Testis (tissue), 3 donors: ENCODE data around the gene GAL3ST3. TPM values are rescaled to one million over a fixed set of nuclear protein-coding genes. Genes with fewer than 3 reads are reported as not detected.

Source experiments
- DNase-seq: peaks from one replicate; pipeline ENCODE4 v3.0.0-alpha.2; 2019
- H3K27ac ChIP-seq, 2 donors: fragments of 200-600 bp; sonication (generic); one replicate each; pipeline ENCODE4 v1.5.1; 2019
- H3K27me3 ChIP-seq: fragments of 200-600 bp; sonication (generic); one replicate; pipeline ENCODE4 v1.5.1; 2019
- H3K36me3 ChIP-seq: fragments of 200-600 bp; sonication (generic); one replicate; pipeline ENCODE4 v1.5.1; 2017; ENCODE audit warnings: low read depth; ENCODE audit errors: missing control alignments
- H3K4me1 ChIP-seq: fragments of 200-600 bp; sonication (generic); one replicate; pipeline ENCODE4 v1.5.1; 2019
- H3K4me3 ChIP-seq, 2 donors: fragments of 200-600 bp; sonication (generic); one replicate each; pipeline ENCODE4 v1.5.1; 2017 to 2019
- H3K9me3 ChIP-seq: fragments of 200-600 bp; sonication (generic); one replicate; pipeline ENCODE4 v1.5.1; 2017
- POLR2A ChIP-seq: fragments of 450-650 bp; IDR thresholded peaks from one replicate; pipeline ENCODE4 v1.6.1; 2017; ENCODE audit warnings: antibody characterized with exemption, mild to moderate bottlenecking, moderate library complexity
- WGBS, 2 donors: methylation state at CpG; one replicate each; pipeline ENCODE4 v1.1.5; 2018; 5-methylcytosine and 5-hydroxymethylcytosine counted together
- intact Hi-C: fragments of 100-400 bp; cut with DNase I; formaldehyde crosslinking; loops from one replicate; pipeline ENCODE4 v1.15.1; 2023; ENCODE audit warnings: low total_unique reads
- polyA plus RNA-seq: library from polyadenylated mRNA; stranded (reverse); fragments of 350-450 nt; fragmentation: Illumina TruSeq; extraction: RNeasy Lipid Tissue Mini Kit (QIAGEN cat#74804); gene quantifications from one replicate; pipeline ENCODE4 v1.2.3, GENCODE V29; 2014; ENCODE audit warnings: low read depth, low replicate concordance; ENCODE audit not compliant: insufficient read depth
- total RNA-seq, 2 donors: library from RNA; depleted of rRNA; stranded (reverse); fragments of >200 nt; gene quantifications; one replicate each; pipeline ENCODE4 v1.2.3, GENCODE V29; 2016
- TF ChIP-seq, protein P1 (sequence below), 3 experiments: fragments of 450-650 bp in 2 of 3; fragments of 200-600 bp in 1 of 3; sonication (generic) in 1 of 3; IDR thresholded peaks; one replicate each; pipeline ENCODE4 v1.5.1; 2016 to 2019; ENCODE audit warnings: antibody characterized with exemption in 3 of 3, mild to moderate bottlenecking in 2 of 3, moderate library complexity in 1 of 3

The GAL3ST3 gene
- total and polyA plus RNA-seq, 3 donors from 2014 or later, result 0.84 to 4.0 (median 2.0) TPM

DNA sequence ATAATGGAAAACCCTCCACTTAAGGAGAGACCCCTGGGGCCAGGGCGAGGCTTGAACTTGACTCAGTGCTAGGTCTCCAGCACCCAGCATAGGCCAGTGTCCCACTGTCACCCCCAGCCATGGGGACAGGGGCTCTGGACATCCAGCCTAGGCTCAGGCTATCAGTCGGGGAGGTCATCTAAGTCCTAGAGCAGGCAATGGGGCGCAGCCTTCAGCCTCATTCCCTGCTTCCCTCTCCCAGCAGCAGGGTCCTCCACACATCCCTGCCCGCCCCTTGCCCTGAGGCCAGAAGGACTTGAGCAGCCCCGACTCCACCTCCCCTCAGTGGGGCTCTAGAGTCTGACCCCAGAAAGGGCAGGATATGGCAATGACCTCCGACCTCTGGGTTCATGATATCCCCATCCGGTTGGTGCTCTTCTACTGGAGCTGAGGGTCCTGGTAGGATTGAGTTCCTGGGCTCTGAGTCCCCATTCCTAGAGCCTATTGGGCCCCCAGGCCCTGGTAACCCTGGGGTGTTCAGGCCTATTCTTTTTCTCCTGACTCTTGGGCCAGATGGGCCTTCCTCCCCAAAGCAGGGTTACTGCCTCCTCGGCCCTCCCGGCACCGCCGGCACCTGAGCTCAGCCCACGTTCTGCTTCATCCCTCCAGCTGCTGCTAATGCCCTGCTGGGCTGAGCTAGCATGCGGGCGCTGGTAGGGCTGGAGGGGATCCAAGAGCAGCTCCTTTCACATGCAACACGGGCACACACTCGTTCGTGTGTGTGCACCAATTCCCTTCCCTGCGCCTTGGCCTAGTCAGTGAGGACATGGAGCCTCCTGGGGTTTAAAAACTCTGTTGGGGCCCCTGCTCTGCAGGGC is 32.8 kb downstream of the GAL3ST3 start:
- H3K4me3 ChIP-seq, result no peak overlapping the region
- no peaks in the 10 kb centered on the region for H3K36me3 ChIP-seq
- TF ChIP-seq POLR2A, result no peak
- TF ChIP-seq, protein P1, sequence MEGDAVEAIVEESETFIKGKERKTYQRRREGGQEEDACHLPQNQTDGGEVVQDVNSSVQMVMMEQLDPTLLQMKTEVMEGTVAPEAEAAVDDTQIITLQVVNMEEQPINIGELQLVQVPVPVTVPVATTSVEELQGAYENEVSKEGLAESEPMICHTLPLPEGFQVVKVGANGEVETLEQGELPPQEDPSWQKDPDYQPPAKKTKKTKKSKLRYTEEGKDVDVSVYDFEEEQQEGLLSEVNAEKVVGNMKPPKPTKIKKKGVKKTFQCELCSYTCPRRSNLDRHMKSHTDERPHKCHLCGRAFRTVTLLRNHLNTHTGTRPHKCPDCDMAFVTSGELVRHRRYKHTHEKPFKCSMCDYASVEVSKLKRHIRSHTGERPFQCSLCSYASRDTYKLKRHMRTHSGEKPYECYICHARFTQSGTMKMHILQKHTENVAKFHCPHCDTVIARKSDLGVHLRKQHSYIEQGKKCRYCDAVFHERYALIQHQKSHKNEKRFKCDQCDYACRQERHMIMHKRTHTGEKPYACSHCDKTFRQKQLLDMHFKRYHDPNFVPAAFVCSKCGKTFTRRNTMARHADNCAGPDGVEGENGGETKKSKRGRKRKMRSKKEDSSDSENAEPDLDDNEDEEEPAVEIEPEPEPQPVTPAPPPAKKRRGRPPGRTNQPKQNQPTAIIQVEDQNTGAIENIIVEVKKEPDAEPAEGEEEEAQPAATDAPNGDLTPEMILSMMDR (IDR thresholded peaks at IDR 0.05), result no peak
- H3K27me3 ChIP-seq, result no peaks in the 10 kb centered on the region
- peaks cover 3% of the 10 kb centered on the region for H3K4me1 ChIP-seq
- no peak for DNase-seq
- intact Hi-C loops, result no loop called here
- 87 to 91% methylated on average over 10 to 18 of the region's 18 CpGs for WGBS, 2 donors
- no peaks in the 10 kb centered on the region for H3K9me3 ChIP-seq
- no peak overlapping the region for H3K27ac ChIP-seq

DNA sequence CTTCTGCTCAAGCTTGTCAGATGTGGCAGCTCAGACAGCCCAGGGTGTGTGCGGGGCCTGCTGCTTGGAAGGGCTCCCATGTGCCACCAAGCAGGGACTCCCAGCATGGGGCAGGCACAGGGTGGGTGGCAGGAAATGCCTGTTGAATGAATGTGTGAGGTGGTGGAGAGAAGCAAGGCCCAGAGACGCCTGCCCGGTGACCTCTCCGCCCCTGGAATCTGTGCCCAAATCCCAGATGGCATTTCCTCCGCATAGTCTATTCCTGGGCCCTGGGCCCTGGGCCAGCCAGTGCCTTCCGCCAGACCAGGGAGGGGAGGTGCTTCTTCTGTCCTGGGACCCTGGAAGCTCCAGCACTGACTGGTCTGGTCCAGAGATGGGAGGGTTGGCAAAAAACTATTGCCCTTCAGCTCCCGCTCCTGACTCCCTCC is 33.5 kb downstream of the GAL3ST3 start:
- no peak overlapping the region for H3K4me3 ChIP-seq
- H3K27me3 ChIP-seq, result no peaks in the 10 kb centered on the region
- intact Hi-C loops, result no loop called here
- H3K27ac ChIP-seq, result no peak overlapping the region
- H3K9me3 ChIP-seq, result no peaks in the 10 kb centered on the region
- peaks cover 3% of the 10 kb centered on the region for H3K4me1 ChIP-seq
- H3K36me3 ChIP-seq, result no peaks in the 10 kb centered on the region
- WGBS, 2 donors, result 78% methylated on average over 7 of the region's 7 CpGs; no CpG with 5 or more reads in 1 of the 2 donors
- DNase-seq, result no peak
- TF ChIP-seq, protein P1 (IDR thresholded peaks at IDR 0.05), result no peak
- TF ChIP-seq POLR2A, result no peak

DNA sequence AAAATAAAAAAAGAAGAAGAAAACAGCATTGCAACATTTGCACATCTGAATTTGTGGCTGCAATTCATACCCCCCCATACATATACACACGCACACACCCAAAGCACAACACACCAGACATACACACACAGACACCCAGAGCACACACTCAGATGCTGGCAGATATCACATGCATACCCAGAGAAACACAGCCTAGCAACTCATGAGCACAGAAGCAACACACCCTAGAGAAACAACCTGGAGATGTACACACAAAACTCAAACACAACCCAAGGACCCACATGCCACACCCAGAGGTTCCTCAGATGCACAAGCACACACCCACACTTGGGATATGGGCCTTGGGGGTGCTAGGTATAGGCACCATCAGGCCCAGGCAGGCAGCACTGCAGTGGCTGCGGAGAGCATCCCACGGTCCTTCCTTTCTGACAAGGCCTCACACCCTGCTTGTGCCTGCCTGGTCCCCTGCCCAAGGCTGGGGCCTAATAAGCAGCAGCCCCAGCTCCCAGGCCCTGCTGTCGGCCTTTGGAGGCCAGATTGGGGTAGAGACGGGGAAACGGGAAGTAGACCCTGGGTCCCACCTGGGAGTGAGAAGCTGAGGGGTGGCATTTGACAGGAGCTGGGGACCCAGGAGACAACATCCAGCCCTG is 34.0 kb downstream of the GAL3ST3 start:
- 89 to 100% methylated on average over 2 to 6 of the region's 6 CpGs for WGBS, 2 donors
- Histone ChIP-seq H3K4me3 (no peak overlapping the region), H3K9me3 (no peaks in the 10 kb centered on the region), H3K27me3 (no peaks in the 10 kb centered on the region), H3K27ac (no peak overlapping the region), H3K4me1 (peaks cover 3% of the 10 kb centered on the region), H3K36me3 (no peaks in the 10 kb centered on the region)
- intact Hi-C loops, result no loop called here
- TF ChIP-seq, protein P1 (IDR thresholded peaks at IDR 0.05), result no peak
- TF ChIP-seq POLR2A, result no peak
- no peak for DNase-seq

DNA sequence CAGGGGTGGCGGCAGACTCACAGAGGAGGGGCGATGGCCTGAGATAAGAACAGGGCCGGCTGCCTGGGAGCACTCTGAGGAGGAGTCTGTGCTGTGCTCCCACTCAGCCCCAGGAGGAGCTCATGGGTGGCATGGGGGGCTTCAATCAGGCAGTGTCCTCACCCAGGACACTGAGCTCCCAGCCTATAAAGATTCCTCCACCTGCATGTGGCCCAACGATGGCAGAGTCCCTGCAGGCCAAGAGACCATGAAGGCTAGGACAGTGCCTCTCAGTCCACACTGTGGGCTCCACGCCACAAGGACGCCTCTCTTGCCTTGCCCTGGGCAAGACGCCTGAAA is 35.2 kb downstream of the GAL3ST3 start:
- Histone ChIP-seq H3K27ac (no peak overlapping the region), H3K4me1 (peaks cover 3% of the 10 kb centered on the region), H3K9me3 (no peaks in the 10 kb centered on the region), H3K27me3 (no peaks in the 10 kb centered on the region), H3K36me3 (no peaks in the 10 kb centered on the region), H3K4me3 (no peak overlapping the region)
- TF ChIP-seq, protein P1 (IDR thresholded peaks at IDR 0.05), result no peak
- TF ChIP-seq POLR2A, result no peak
- intact Hi-C loops, result no loop called here
- WGBS, 2 donors, result 72% methylated on average over 2 to 7 of the region's 7 CpGs
- no peak for DNase-seq
